SU-DHL-6 (cell line): ENCODE measurements around the gene OASL.

ENCODE experiments used
- EZH2phosphoT487 ChIP-seq: fragments of 200-600 bp; sonication (generic), shearing (Covaris generic); conservative IDR thresholded peaks from 2 replicates; pipeline ENCODE4 v1.6.1; 2018; ENCODE audit warnings: mild to moderate bottlenecking, antibody characterized with exemption, low read length, moderate library complexity, mixed read lengths
- TF ChIP-seq, protein P1 (sequence below): fragments of 200-600 bp; sonication (generic); IDR thresholded peaks from one replicate; pipeline ENCODE4 v1.5.1; 2017; ENCODE audit warnings: antibody characterized with exemption, mild to moderate bottlenecking, low read length, moderate library complexity; ENCODE audit not compliant: insufficient read depth, poor library complexity, severe bottlenecking

- TF ChIP-seq, protein P1, sequence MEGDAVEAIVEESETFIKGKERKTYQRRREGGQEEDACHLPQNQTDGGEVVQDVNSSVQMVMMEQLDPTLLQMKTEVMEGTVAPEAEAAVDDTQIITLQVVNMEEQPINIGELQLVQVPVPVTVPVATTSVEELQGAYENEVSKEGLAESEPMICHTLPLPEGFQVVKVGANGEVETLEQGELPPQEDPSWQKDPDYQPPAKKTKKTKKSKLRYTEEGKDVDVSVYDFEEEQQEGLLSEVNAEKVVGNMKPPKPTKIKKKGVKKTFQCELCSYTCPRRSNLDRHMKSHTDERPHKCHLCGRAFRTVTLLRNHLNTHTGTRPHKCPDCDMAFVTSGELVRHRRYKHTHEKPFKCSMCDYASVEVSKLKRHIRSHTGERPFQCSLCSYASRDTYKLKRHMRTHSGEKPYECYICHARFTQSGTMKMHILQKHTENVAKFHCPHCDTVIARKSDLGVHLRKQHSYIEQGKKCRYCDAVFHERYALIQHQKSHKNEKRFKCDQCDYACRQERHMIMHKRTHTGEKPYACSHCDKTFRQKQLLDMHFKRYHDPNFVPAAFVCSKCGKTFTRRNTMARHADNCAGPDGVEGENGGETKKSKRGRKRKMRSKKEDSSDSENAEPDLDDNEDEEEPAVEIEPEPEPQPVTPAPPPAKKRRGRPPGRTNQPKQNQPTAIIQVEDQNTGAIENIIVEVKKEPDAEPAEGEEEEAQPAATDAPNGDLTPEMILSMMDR, result no peak
- TF ChIP-seq EZH2phosphoT487, result no peak
These were observed 21.0 kb downstream of the OASL start for GRCh38 chr12:121017966-121018491.
